Kidney epithelial cell (primary cell): Measurements from ENCODE around the gene CRYAA. TPM values are rescaled to one million over a fixed set of nuclear protein-coding genes. Genes with fewer than 3 reads are reported as not detected.

Source experiments
- DNase-seq: peaks from one replicate; pipeline ENCODE4 v3.0.0-alpha.2; 2010; ENCODE audit warnings: low read depth
- H3K27me3 ChIP-seq: 2 replicates; pipeline ENCODE4 v1.6.0; 2011; ENCODE audit warnings: low read length; ENCODE audit not compliant: control insufficient read depth, insufficient read depth
- H3K36me3 ChIP-seq: 2 replicates; pipeline ENCODE4 v1.5.1; 2011; ENCODE audit warnings: low read length; ENCODE audit not compliant: control insufficient read depth, insufficient read depth
- H3K4me3 ChIP-seq: 2 replicates; pipeline ENCODE4 v1.5.1; 2011; ENCODE audit warnings: low read depth, mild to moderate bottlenecking, control low read depth, low read length
- total RNA-seq: library from RNA; depleted of rRNA; stranded (reverse); fragments of >200 nt; gene quantifications from 2 replicates; pipeline ENCODE4 v1.2.3, GENCODE V29; 2015
- TF ChIP-seq, protein P1 (sequence below): IDR thresholded peaks from 2 replicates; pipeline ENCODE4 v1.5.1; 2011; ENCODE audit warnings: mild to moderate bottlenecking, moderate library complexity, low read length, control low read depth, inconsistent platforms; ENCODE audit not compliant: insufficient read depth, poor library complexity, severe bottlenecking

Gene CRYAA
- total RNA-seq, 1 donor from 2014 or later: not detected

DNA sequence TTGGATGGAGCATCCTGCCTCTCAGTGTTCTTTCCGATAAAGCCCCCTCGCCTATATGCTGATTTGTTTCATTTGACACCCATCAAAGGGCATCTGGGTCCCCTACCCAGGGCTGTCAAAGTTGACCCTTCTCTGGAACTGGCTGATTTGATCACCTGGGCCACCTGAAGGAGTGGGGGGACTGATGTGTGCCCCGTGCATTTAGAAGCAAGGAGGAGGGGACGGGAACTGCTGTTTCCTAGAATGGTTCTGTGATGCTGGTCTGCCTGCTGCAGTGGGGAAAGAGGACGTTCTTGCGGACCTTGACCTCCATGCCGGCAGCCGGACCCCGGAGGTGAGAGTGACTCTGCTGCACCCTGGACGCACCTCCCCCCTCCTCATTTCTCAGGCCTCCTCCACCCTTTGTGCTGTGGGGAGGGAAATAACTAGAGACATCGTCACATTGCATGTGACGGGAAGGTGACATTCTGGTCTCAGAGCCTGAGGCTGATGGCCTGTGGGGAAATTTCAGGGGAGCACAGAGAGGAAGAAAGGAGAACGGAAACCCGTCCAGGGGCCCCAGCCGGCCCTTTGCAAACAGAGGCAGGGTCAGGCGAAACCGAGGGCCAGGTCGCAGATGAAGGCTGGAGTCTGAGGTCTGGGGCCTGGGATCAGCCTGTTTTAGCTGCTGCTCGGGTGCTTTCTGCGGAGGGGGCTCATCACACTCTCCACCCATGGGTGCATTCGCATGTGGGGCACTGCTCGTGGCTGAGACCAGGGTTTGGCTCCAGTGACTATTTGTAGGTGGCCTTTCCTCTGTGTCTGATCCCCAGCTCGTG is 25.7 kb downstream of the CRYAA start:
- H3K27me3 ChIP-seq: no peaks in the 10 kb centered on the region
- H3K36me3 ChIP-seq: no peaks in the 10 kb centered on the region
- no peak for DNase-seq
- TF ChIP-seq, protein P1, sequence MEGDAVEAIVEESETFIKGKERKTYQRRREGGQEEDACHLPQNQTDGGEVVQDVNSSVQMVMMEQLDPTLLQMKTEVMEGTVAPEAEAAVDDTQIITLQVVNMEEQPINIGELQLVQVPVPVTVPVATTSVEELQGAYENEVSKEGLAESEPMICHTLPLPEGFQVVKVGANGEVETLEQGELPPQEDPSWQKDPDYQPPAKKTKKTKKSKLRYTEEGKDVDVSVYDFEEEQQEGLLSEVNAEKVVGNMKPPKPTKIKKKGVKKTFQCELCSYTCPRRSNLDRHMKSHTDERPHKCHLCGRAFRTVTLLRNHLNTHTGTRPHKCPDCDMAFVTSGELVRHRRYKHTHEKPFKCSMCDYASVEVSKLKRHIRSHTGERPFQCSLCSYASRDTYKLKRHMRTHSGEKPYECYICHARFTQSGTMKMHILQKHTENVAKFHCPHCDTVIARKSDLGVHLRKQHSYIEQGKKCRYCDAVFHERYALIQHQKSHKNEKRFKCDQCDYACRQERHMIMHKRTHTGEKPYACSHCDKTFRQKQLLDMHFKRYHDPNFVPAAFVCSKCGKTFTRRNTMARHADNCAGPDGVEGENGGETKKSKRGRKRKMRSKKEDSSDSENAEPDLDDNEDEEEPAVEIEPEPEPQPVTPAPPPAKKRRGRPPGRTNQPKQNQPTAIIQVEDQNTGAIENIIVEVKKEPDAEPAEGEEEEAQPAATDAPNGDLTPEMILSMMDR: no peak
- H3K4me3 ChIP-seq: no peak overlapping the region

DNA sequence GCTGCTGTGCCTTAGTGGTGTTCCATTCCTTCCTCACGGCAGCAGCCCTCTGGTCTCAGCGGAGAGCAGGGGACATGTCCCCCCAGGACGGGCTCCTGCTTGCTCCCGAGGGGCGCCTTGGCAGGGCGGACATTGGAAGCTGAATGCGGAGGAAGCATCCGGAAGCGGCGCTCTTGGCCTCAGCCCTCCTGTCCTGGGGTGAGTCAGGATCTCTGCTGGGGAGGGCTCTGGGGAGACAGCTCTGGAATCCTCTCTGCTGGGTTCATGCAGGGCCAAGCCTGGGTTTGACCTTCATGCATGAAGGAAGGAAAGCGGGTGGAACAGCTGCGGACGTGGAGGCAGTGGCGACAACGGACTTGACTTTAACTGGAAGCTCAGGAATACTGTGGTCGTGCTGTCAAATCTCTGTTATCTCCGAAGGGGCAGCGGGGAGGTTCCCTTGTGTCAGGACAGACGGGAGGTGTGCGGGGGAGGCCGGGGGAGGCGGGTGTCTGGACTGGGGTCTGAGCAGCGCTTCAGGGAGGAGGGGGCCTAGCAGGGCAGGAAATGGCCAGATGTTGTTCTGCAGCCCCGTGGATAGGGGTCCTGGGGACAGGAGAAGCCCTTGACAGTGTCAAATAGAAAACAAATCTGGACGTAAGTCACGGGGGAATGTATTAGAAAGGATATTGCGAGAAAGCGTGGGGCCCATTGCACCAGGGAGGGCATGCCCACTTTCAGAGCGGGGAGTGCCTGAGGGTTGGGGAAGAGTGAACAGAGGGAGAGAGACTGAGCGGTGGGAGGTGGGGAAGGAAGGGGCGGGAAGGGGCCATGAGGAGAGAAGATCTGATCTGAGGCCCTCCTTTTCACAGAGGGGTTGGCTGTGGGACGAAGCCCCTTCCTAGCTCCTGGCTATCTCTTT is 26.6 kb downstream of the CRYAA start:
- Histone ChIP-seq H3K4me3 (no peak overlapping the region), H3K36me3 (no peaks in the 10 kb centered on the region), H3K27me3 (no peaks in the 10 kb centered on the region)
- TF ChIP-seq, protein P1: no peak
- DNase-seq: no peak

DNA sequence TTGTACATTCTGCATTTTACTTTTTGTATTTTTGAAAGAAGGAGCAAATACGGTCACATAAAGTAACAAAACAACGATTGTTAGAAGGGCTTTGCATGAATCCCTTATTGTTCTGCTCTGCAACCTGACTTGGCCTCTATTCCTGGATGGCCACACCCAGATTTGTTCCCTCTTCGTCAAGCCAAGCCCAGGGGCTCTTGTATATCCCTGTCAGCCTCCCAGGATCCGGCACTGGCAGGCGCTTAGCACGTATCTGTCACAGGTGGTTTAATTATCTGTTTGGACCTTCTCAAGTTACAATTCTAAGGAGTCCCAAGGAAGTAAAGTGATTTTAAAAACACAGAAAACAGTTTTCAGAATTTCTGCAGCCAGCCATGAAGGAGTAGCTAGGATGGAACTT is 28.0 kb downstream of the CRYAA start:
- TF ChIP-seq, protein P1: no peak
- no peaks in the 10 kb centered on the region for H3K36me3 ChIP-seq
- H3K27me3 ChIP-seq: no peaks in the 10 kb centered on the region
- DNase-seq: no peak
- H3K4me3 ChIP-seq: no peak overlapping the region

DNA sequence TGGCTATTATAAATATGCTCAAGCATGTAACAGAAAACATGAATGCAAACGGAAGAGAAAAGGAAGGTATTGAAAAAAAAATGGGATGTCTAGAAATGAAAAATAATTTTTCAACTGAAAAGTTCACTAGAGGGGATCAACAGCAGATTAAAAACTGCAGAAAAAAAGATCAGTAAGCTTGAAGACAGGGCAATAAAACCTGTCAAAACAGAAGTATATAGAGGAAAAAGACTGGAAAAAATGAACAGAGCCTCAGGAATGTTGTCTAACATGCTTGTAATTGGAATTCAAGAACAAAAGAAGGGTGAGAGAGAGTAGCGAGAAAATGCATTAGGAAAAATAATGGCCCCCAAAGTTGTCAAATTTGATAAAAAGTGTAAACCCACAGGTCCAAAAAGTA is 29.6 kb downstream of the CRYAA start:
- Histone ChIP-seq H3K36me3 (no peaks in the 10 kb centered on the region), H3K27me3 (no peaks in the 10 kb centered on the region), H3K4me3 (no peak overlapping the region)
- TF ChIP-seq, protein P1: no peak
- no peak for DNase-seq

DNA sequence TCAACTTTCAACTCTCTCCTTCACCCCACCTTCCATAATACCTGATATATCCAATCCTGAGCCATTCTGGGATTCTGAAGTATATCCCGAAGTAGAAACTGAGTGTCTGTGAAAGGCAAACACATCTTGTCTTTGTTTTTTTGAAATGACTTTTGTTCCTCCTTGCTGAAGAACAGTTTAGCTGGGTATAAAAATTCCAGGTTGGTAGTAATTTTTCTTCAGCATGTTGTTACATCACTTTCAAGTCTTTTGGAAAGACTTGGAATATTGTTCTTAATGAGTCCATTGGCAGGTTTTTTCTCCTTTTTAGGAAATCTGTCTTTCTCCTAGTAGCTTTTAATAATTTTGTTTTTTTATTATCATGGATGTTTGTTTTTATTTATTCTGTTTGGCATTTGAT is 32.7 kb downstream of the CRYAA start:
- no peak for DNase-seq

More for the DNA sequence above, 32.7 kb downstream of the CRYAA start:
- Histone ChIP-seq H3K4me3 (no peak overlapping the region), H3K27me3 (no peaks in the 10 kb centered on the region), H3K36me3 (no peaks in the 10 kb centered on the region)
- TF ChIP-seq, protein P1: no peak
